GM19455 (cell line): ENCODE data around the gene ART1.
"Not testable (repeated sequence)": the region's sequence is repeated elsewhere in the genome, so short reads cannot be mapped to it uniquely, and the experiment has no call there.

Experiments
- ATAC-seq: cut with Tn5 transposase; IDR thresholded peaks from one replicate; pipeline ENCODE4 v1.9.1; 2021; ENCODE audit not compliant: unreplicated experiment

Gene ART1, protein sequence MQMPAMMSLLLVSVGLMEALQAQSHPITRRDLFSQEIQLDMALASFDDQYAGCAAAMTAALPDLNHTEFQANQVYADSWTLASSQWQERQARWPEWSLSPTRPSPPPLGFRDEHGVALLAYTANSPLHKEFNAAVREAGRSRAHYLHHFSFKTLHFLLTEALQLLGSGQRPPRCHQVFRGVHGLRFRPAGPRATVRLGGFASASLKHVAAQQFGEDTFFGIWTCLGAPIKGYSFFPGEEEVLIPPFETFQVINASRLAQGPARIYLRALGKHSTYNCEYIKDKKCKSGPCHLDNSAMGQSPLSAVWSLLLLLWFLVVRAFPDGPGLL

DNA sequence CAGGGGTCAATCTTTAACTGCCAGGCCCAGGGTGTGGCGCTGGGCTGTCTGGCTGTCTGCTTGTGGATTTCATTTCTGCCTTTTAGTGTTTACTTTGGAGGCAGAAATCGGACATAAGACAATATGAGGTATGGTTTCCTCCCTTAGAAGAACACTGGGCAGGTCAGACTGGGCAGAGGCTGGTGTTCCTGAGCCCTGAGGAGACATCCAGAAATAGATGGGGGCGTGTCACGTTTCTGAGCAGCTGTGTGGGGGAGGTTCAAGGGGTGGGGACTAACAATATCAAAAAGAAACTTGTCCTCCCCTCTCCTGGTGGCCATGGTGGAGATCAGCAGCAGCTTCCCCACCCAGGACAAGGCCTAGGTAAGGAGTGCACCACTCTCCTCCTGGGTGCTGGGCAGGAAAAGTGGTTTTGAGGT lies at the start of gene ART1:
Gene ART1 (plus strand): TSS at position 312 of the 419 bp plus-strand sequence. CDS start 14,086 bp downstream, outside the sequence.
- no peak for ATAC-seq

DNA sequence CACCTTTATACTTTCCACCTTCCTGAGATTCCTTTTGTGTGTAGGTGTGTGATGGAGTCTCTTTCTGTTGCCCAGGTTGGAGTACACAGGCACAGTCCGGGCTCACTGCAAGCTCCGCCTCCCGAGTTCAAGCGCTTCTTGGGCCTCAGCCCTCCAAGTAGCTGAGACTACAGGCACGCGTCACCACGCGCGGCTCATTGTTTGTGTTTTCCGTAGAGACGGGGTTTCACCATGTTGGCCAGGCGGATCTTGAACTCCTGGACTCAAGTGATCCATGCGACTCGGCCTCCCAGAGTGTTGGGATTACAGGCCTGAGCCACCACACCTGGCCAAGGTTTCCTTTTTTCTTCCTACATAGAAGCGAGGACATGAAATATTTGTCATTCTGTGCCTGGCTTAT lies 47.2 kb upstream of the ART1 start:
- not testable (repeated sequence) for ATAC-seq

DNA sequence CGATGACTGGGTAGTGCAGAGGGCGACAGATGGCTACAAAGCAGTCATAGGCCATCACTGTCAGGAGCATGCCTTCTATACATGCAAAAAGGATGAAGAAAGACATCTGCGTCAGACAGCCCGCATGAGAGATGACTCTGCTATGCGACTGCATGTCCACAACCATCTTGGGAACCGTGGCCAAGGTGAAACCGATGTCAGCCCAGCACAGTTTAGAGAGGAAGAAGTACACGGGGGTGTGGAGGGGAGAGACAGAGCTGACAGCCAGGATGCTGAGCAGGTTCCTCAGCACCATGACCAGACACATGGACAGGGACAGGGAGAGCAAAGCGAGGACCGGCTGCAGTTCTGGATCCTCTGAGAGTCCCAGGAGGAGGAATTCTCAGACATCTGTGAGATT lies 44.7 kb upstream of the ART1 start:
- ATAC-seq, result not testable (repeated sequence)

DNA sequence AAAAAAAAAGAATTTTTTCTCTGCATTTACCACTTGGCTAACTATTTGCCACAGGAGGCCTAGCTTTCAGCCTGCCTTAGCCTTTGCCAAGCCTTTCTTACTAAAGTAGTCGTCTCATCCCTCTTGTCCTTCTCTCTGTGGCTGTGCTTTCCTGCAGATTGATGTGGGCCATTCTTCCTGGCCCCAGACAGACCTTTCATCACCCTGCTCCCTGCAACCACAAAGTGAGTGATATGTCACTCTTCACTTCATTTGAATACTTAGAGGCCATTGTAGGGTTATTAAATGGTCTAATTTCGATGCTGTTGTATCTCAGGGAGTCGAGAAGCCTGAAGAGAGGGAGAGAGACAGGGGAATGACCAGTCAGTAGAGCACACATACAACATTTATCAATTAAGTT lies 40.8 kb upstream of the ART1 start:
- no peak for ATAC-seq

DNA sequence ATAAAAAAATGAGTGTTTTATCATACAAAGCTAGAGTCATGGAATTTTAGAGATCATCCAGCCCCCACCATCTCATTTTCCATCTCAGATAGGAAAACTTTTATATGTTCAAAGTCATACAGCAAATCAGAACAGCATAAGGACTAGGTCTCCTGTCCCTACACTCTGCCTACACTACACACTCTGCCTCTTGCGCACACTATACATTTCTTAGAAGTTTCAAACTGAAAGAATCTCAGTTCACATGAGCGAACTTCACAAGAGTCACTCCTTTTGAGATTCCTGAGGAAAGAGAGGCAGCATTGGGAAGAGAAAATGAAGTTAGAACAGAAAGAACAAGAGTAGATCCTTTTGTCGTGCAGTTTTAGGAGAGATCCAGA lies 39.7 kb upstream of the ART1 start:
- ATAC-seq, result no peak

DNA sequence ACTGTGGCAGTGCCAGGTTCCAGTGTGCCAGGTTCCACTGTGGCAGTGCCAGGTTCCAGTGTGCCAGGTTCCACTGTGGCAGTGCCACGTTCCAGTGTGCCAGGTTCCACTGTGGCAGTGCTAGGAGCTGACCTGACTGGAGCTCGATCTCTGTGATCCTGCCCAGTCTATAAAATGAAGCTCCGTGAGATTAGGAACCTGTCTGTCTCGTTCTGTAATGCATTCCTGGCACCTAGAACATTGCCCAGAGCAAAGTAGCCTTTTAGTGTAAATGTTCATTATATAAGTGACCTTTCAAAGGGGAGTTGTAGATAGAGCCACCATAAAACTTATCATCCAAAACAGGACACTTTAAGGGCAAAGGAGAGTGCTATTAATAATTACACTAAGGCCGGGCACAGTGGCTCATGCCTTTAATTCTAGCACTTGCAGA lies 39.1 kb upstream of the ART1 start:
- no peak for ATAC-seq

DNA sequence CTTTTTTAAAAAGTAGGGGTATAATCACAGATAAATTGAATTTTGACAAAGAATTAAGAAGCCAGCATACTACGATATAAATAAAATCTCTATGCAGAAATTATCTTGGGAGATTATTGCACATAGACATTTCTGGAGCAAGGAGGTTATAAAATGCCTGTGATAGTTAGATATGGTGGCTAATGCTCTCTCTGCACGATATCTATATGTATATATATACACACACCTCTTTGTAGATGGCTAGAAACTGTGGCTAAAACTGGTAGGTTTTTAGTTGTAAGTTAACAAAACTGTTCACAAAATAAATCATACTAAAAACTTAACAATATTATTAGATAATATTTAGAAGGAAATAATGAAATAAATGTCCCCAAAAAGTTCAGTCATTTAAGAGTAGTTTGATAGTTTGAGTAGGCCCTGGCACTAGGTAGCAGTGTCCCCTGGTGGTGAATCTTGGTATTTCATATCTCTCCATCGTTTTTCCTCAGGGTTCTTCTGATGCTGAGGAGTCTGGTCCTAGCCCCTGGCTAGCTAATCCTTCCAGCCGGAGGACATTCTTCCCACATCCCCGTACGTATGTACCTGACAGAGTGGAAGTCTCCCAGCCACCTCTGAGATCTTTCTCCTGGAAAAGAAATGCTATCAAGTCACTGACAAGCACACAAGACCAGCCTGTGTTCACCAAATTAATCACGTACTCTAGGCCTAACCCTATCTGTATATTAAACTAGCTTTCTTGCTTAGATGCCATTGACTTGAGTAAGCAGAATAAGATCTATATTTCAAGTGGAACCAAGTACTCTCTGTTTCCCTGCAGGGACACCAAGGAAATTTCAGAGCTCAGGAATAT lies 35.3 kb upstream of the ART1 start:
- ATAC-seq, result no peak

DNA sequence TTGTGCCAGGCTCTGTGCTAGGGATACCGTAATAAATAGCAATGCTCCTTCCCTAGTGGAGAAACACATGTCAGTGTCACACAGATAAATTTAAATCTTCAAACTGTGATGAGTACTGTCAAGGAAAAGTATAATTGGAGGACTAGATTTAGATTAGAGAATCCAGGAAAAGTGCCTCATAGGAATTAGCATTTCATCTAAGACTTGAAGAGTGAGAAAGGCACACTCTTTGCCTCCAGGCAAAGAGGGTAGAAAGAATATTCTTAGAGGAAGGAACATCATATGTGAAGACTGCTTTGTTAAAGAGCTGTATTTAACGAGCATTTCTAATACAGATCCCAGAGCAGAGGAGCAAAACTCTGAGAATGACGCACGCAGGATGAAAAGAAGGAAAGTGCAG lies 34.1 kb upstream of the ART1 start:
- ATAC-seq, result no peak

DNA sequence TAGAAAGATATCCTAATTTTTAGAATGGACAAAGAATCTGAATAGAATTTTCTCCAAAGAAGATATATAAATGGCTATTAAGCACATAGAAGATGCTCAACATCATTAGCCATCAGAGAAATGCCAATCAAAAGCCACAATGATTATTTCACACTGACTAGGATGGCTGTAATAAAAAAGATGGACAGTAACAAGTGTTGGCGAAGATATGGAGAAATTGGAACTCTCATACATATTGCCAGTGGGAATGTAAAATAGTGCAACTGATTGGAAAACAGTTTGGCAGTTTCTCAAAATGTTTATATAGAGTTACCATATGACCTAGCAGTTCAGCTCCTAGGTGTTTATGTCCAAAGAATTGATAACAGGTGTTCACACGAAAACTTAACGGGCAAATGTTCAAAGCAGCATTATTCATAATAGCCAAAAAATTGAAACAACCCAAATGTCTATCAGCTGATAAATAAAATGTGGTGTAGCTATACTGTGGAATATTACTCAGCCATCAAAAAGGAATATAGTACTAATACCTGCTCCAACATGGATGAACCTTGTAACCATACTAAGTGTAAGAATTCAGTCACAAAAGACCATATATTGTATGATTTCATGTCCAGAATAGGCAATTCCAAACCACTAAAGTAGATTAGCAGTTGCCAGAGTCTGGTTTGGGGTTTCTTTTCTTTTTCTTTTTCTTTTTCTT lies 32.8 kb upstream of the ART1 start:
- ATAC-seq, result no peak

DNA sequence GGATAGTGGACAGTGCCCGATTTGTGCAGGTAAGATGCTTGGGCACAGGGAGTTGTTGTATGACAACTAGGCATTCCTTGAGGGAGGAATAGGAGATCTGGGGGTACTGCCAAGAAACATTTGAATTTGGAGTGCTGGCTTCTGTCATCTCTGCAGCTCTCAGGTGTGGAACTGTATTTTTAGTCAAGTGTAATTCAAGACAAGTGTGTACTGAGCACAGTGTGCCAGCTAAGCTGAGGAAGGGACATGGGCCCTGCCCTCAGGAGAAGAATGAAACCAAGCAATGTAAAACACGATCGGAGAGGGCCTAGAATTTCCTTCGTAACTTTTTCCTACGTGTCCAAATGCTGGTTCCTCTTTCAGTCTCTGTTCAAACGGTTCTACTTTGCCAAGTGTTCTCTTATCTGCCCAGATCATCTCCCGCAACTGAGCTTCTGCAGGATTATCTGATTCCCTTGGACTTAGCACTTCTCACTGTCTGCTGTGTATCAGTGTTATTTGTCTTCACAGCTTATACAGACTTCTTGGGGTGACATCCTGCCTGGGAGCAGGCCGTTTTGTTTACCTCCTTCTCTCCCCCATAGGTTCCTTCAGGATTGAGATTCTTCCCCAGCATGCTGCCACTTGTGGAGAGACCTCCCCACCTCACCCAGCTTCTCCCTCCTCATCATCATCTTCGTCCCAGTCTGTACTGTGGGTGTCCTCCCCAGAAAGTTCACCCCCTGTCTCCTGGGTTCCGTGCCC lies 30.8 kb upstream of the ART1 start:
- no peak for ATAC-seq

DNA sequence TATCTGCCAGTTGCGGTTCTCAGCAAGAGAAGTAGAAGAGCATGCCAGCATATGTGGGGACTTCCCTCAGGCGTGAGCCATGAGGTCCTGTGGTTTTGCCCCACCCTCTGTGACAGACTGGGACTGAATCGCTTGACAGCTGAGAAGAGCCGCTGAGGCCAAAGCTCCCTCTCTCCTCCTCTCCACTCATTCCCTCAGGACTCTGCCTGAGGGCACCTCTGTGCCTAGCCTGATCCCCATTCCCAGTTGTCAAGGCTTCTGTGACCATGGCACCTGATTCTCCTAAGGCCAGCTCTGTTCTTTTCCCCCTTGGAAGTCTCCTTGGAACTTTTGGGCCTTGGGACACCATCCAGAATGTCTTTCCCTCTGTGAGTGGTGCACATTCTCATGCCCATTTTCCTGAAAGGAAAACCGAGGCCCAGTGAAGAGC lies 30.2 kb upstream of the ART1 start:
- no peak for ATAC-seq

DNA sequence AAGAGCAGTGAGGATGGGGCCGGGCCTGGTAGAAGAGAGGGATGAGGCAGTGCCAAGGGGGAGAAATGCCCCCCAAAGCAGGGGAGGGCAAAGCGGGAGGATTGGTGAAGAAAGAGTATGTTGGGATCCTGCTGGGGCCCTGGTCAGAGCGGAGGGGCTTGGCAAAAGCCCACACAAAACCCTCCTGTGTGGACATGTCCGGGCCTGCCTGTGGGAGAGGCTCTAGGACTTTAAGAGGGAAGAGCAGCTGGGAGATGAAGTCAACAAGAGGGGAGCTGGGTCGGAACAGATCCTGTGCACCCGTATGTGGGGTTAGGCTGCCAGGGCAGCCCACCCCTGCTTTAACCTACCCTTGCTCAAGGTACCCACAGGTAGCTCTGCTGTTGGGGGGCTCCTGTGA lies 28.9 kb upstream of the ART1 start:
- ATAC-seq, result no peak

DNA sequence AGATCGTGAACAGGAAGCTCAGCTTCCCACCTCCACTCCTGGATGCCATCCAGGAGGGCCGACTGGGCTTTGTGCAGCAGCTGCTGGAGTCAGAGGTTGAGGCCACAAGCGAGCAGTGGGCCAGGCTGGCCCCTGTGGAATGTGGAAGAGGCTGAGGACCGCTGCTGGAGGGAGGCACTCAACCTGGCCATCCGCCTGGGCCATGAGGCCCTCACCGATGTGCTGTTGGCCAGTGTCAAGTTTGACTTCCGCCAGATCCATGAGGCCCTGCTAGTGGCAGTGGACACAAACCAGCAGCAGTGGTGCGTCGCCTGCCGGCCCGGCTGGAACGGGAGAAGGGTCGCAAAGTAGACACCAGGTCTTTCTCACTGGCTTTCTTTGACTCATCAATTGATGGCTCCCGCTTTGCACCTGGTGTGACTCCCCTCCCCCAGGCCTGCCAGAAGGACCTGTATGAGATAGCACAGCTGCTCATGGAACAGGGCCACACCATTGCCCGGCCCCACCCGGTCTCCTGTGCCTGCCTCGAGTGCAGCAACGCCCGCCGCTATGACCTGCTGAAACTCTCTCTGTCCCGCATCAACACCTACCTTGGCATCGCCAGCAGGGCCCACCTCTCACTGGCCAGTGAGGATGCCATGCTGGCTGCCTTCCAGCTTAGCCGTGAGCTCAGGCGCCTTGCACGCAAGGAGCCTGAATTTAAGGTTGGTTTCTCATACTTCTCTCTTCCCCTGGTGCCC lies 28.0 kb upstream of the ART1 start:
- ATAC-seq, result no peak

DNA sequence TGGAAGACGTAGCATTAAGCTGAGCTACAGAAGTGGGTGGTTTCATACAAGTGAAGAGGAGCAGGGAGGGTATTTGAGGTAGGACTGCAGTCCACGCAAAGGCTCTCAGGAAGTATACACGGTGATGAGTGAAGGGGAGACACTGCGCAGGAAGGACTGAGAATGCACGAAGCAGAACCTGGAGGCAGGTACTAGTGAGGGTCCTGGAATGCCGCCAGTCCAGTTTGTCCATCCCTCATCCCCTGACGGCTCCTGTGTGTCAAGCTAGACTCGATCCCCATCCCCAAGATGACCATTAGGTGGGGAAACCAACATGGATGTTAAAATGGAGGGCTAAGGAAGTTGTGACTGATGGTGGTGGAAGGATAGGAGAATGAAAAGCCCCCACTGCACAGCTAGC lies 26.9 kb upstream of the ART1 start:
- ATAC-seq, result no peak

DNA sequence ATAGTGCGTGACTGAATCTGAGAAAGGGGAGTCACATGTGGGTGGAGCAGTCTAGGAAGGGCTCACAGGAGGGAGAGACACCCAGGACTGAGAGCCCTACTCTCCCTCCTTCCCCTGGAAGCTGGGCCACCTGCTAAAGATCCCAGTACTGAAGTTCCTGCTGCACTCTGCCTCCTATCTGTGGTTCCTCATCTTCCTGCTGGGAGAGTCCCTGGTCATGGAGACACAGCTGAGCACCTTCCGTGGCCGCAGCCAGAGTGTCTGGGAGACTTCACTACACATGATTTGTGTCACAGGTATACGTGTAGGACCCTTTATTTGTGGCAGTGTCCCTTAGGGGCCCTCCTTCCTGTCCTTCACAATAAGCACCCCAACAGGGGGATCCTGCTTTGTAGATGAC lies 22.4 kb upstream of the ART1 start:
- no peak for ATAC-seq

DNA sequence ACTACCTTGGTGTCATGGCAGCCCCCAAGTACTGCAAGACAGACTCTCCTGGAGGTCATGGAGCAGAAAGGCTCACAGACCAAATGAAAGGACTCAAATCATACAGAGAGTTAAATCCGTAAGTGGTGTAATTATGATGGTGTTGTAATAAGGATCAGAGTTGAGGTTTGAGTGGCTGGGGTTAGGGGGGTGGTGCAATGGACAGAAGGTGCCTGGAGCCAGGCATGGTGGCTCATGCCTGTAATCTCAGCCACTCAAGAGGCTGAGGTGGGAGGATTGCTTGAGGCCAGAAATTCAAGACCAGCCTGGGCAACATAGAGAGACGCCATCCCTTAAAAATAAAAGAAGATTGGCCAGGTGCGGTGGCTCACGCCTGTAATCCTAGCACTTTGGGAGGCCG lies 21.8 kb upstream of the ART1 start:
- ATAC-seq, result no peak

DNA sequence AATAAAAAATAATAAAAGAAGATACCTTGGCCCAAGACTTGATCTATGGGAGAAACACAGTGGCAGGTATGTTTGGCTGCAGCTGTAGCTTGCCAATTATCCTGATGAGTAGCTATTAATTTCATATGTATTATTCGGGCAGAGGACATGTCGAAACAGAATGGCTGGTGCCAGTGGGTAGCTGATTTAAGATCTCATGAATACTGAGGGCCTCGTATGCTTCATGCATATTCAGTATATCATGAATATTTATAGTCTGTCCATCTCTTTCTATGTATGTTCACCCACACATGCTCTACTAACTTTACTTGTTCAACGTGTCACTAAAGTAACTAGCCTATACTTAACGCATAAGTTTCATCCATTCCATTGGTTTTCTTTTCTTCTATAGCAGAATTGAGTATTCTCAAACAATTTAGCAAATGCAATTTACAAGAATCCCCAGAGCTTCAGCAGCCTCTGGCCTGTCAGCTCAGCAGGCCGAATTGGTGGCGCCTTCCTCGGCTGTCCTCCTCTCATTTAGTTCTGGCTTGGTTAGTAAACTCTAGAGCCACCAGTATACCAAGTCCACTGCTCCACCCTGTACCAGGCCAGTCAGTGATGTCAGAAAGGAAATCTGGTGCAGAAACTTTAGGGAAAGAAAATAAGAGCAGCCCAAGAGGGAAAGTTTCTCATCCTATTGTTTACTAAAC lies 21.0 kb upstream of the ART1 start:
- ATAC-seq, result no peak

DNA sequence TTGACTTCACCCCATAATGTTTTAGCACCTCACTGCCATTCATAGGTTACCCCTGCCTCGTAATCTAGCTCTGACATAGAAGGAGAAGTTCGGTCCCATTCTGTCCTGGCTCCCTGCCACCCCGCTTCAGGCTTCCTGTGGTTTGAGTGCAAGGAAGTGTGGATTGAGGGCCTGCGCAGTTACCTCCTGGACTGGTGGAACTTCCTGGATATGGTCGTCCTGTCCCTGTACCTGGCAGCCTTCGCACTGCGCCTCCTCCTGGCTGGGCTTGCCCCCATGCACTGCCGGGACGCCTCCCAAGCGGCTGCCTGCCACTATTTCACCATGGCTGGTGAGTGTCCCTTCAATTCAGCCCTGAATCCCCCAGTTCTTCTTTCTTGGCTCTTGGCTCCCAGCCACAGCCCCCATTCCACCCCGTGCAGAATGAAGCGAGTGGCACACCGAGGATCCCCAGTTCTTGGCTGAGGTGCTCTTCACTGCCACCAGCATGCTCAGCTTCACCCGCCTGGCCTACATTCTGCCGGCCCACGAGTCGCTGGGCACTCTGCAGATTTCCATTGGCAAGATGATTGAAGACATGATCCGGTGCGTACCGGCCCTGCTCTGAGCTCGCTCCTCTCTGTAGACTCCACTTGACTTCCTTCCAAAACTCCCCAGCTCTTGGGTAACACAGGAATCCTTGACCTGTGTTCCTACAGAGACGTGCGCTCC lies 18.5 kb upstream of the ART1 start:
- no peak for ATAC-seq

DNA sequence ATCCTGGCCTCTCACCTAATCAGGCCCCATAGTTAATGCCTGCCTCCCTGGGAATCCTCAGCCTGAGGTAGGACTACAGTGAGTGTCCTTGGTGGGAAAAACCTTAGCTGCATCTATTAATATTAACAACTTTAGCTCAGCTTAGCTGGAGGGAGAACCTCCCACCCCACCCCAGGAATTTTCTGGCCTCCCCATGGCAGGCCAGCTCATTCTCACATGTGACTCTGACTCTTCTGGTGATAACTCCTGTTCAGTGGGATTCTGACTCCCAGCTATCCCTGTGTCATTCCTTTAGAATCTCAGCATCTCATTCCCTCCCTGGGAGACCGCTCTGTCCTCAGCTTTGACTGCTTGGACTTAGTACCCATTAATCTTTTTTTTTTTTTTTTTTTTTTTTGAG lies 17.6 kb upstream of the ART1 start:
- no peak for ATAC-seq
